GM18870 (cell line): ENCODE measurements around the gene COLGALT1.

Experiments
- ATAC-seq: cut with Tn5 transposase; IDR thresholded peaks from one replicate; pipeline ENCODE4 v1.9.1; 2021; ENCODE audit warnings: moderate library complexity; ENCODE audit not compliant: unreplicated experiment

Gene COLGALT1

GRCh38 chr19:17618281-17618903 is 62.9 kb downstream of the COLGALT1 start:
- no peak for ATAC-seq

- no peak for ATAC-seq
These were observed 63.5 kb downstream of the COLGALT1 start for GRCh38 chr19:17618936-17619335.

GRCh38 chr19:17620696-17621095 is 65.2 kb downstream of the COLGALT1 start:
- no peak for ATAC-seq

- ATAC-seq = no peak
These were observed 67.9 kb downstream of the COLGALT1 start for GRCh38 chr19:17623224-17623935.

GRCh38 chr19:17624314-17624991 is 69.0 kb downstream of the COLGALT1 start:
- no peak for ATAC-seq

- no peak for ATAC-seq
These were observed 69.6 kb downstream of the COLGALT1 start for GRCh38 chr19:17625043-17625442.

GRCh38 chr19:17625980-17626379 is 70.5 kb downstream of the COLGALT1 start:
- no peak for ATAC-seq

- no peak for ATAC-seq
These were observed 71.1 kb downstream of the COLGALT1 start for GRCh38 chr19:17626456-17627015.

- no peak for ATAC-seq
These were observed 71.7 kb downstream of the COLGALT1 start for GRCh38 chr19:17627161-17627560.

- ATAC-seq = no peak
These were observed 72.5 kb downstream of the COLGALT1 start for GRCh38 chr19:17627921-17628320.

GRCh38 chr19:17629760-17630159 is 74.3 kb downstream of the COLGALT1 start:
- ATAC-seq = no peak

- no peak for ATAC-seq
These were observed 77.1 kb downstream of the COLGALT1 start for GRCh38 chr19:17632577-17632976.
